ENCODE measurements around the gene PADI3. TPM values are rescaled to one million over a fixed set of nuclear protein-coding genes. Genes with fewer than 3 reads are reported as not detected.

Gene PADI3
- total RNA-seq, 1 experiment from 2014 or later = 2.5 TPM

- Mint-ChIP-seq H3K9me3 (no peaks in the 10 kb centered on the region), H3K27me3 (ENCODE audit: low read depth) (peaks cover 7% of the 10 kb centered on the region)
These were observed 38.4 kb downstream of the PADI3 start for GRCh38 chr1:17287130-17287776.

More at GRCh38 chr1:17287130-17287776, 38.4 kb downstream of the PADI3 start:
- Histone ChIP-seq H3K14ac (ENCODE audit: insufficient read depth, low read length) (no peak overlapping the region), H2BK120ac (ENCODE audit: low read depth, low read length, poor library complexity, severe bottlenecking) (no peak overlapping the region), H4K91ac (ENCODE audit: insufficient read length, low read depth, low read length) (no peak overlapping the region), H3T11ph (ENCODE audit: low read length) (no peak overlapping the region), H3K23ac (ENCODE audit: insufficient read length, low read depth, low read length) (no peak overlapping the region), H2BK5ac (ENCODE audit: insufficient read length, low read length) (no peak overlapping the region), H2BK15ac (ENCODE audit: low read depth, low read length) (no peak overlapping the region), H3K18ac (ENCODE audit: insufficient read length, low read depth, low read length) (no peak overlapping the region), H3K4me2 (ENCODE audit: insufficient read depth, insufficient read length, low read length) (no peak overlapping the region), H3K79me2 (ENCODE audit: insufficient read depth, low read length) (no peaks in the 10 kb centered on the region), H3K4ac (ENCODE audit: low read depth, low read length) (no peak overlapping the region), H3K23me2 (ENCODE audit: insufficient read length, low read depth, low read length, poor library complexity, severe bottlenecking) (no peaks in the 10 kb centered on the region), H3K79me1 (ENCODE audit: insufficient read depth, low read depth, low read length, poor library complexity, severe bottlenecking) (no peaks in the 10 kb centered on the region), H2AK5ac (ENCODE audit: insufficient read length, low read length) (no peak overlapping the region), H3K56ac (ENCODE audit: insufficient read length, low read depth, low read length) (no peak overlapping the region), H3K27ac (ENCODE audit: insufficient read length, low read depth, low read length) (no peak overlapping the region), H4K5ac (ENCODE audit: insufficient read length, low read depth, low read length) (no peak overlapping the region), H2BK20ac (ENCODE audit: low read depth, low read length, poor library complexity, severe bottlenecking) (no peak overlapping the region), H4K8ac (replicated peaks; ENCODE audit: insufficient read length, low read depth, low read length) (no peak overlapping the region), H3K27me3 (ENCODE audit: insufficient read depth, low read length) (no peaks in the 10 kb centered on the region), H3K9me3 (ENCODE audit: control insufficient read depth, low read depth, low read length) (no peaks in the 10 kb centered on the region), H2BK12ac (ENCODE audit: insufficient read length, low read depth, low read length) (no peak overlapping the region), H4K20me1 (ENCODE audit: control insufficient read depth, insufficient read depth, insufficient read length) (no peaks in the 10 kb centered on the region), H3K4me1 (ENCODE audit: insufficient read depth, low read length) (no peaks in the 10 kb centered on the region), H3K9ac (ENCODE audit: extremely low read depth, insufficient read length, low read length) (no peak overlapping the region), H2AFZ (ENCODE audit: low read length) (no peak overlapping the region)
- H3K4me1 Mint-ChIP-seq = peaks cover 5 to 8% of the 10 kb centered on the region in 2 experiments; a peak in 2 of 4 replicates
- no peak overlapping the region for H3K27ac Mint-ChIP-seq
- H3K36me3 Mint-ChIP-seq (ENCODE audit: insufficient read depth in 1 of 3, low read depth in 3 of 3) = no peaks in the 10 kb centered on the region
- TF ChIP-seq CTCF (conservative IDR thresholded peaks at IDR 0.05) = no peak
- no peak for DNase-seq
- no peak overlapping the region for H3K4me3 Mint-ChIP-seq
- no CpG with 5 or more reads among the region's 5 CpGs for WGBS (ENCODE audit: extremely low coverage, insufficient read length, low lambda C conversion rate)

All from H9 (cell line).